HepG2 (cell line): ENCODE results near the gene NRL. TPM values are rescaled to one million over a fixed set of nuclear protein-coding genes. Genes with fewer than 3 reads are reported as not detected.

Experiments
- CENPBD1 ChIP-seq: sonication (generic); formaldehyde crosslinking; IDR thresholded peaks from 2 replicates; pipeline ENCODE4 v1.8.0; 2022; ENCODE audit warnings: missing genetic modification reagents, low read depth, mild to moderate bottlenecking, borderline replicate concordance
- FIP1L1 ChIP-seq: fragments of 200-400 bp; formaldehyde crosslinking; IDR thresholded peaks from 2 replicates; pipeline ENCODE4 v1.6.1; 2018; ENCODE audit warnings: low read depth, mild to moderate bottlenecking, low read length, moderate library complexity, borderline replicate concordance; ENCODE audit not compliant: insufficient read depth
- HINFP ChIP-seq: sonication (generic); formaldehyde crosslinking; IDR thresholded peaks from 2 replicates; pipeline ENCODE4 v1.4.0; 2020; ENCODE audit warnings: low read depth, mild to moderate bottlenecking, missing genetic modification reagents
- KLF9 ChIP-seq: IDR thresholded peaks from 2 replicates; pipeline ENCODE4 v1.6.1; 2016; ENCODE audit warnings: low read depth
- MAF1 ChIP-seq: sonication (generic); formaldehyde crosslinking; IDR thresholded peaks from 2 replicates; pipeline ENCODE4 v1.5.0; 2020; ENCODE audit warnings: missing genetic modification reagents, borderline replicate concordance
- MXD4 ChIP-seq: IDR thresholded peaks from 2 replicates; pipeline ENCODE4 v1.6.1; 2016; ENCODE audit warnings: mild to moderate bottlenecking, missing biosample characterization, missing genetic modification reagents
- NFIB ChIP-seq: sonication (generic); formaldehyde crosslinking; IDR thresholded peaks from 2 replicates; pipeline ENCODE4 v1.9.0; 2021; ENCODE audit warnings: missing genetic modification reagents, mild to moderate bottlenecking, borderline replicate concordance
- RARA ChIP-seq: IDR thresholded peaks from 2 replicates; pipeline ENCODE4 v1.6.1; 2016; ENCODE audit warnings: missing genetic modification reagents, missing compliant biosample characterization
- RFX1 ChIP-seq: fragments of 450-650 bp; IDR thresholded peaks from 2 replicates; pipeline ENCODE4 v1.6.1; 2017
- RFX3 ChIP-seq: IDR thresholded peaks from 2 replicates; pipeline ENCODE4 v1.6.1; 2016; ENCODE audit warnings: missing biosample characterization, missing genetic modification reagents
- SMARCE1 ChIP-seq: fragments of 450-650 bp; IDR thresholded peaks from 2 replicates; pipeline ENCODE4 v1.6.1; 2017; ENCODE audit warnings: borderline replicate concordance
- SRSF9 ChIP-seq: fragments of 200-400 bp; formaldehyde crosslinking; IDR thresholded peaks from 2 replicates; pipeline ENCODE4 v1.6.1; 2018; ENCODE audit warnings: borderline replicate concordance, mild to moderate bottlenecking, low read depth, low read length; ENCODE audit not compliant: insufficient read depth, poor library complexity, severe bottlenecking
- TCF7 ChIP-seq: sonication (generic); IDR thresholded peaks from 2 replicates; pipeline ENCODE4 v1.6.1; 2016; ENCODE audit warnings: antibody characterized with exemption, low read depth
- ZMAT3 ChIP-seq: sonication (generic); formaldehyde crosslinking; conservative IDR thresholded peaks from 2 replicates; pipeline ENCODE4 v1.7.0; 2021; ENCODE audit warnings: missing genetic modification reagents
- ZMYM3 ChIP-seq: sonication (generic); formaldehyde crosslinking; IDR thresholded peaks from 2 replicates; pipeline ENCODE4 v1.5.1; 2020; ENCODE audit warnings: mild to moderate bottlenecking, missing genetic modification reagents
- ZNF143 ChIP-seq: sonication (generic); formaldehyde crosslinking; IDR thresholded peaks from 2 replicates; pipeline ENCODE4 v1.4.0; 2020; ENCODE audit warnings: missing genetic modification reagents
- ZNF225 ChIP-seq: sonication (generic); formaldehyde crosslinking; IDR thresholded peaks from 2 replicates; pipeline ENCODE4 v1.4.0; 2020; ENCODE audit warnings: mild to moderate bottlenecking, missing genetic modification reagents
- ZNF484 ChIP-seq: sonication (generic); formaldehyde crosslinking; IDR thresholded peaks from 2 replicates; pipeline ENCODE4 v1.5.1; 2020; ENCODE audit warnings: mild to moderate bottlenecking, low read depth, missing genetic modification reagents, borderline replicate concordance
- ZNF597 ChIP-seq: sonication (generic); formaldehyde crosslinking; IDR thresholded peaks from 2 replicates; pipeline ENCODE4 v1.5.0; 2020; ENCODE audit warnings: missing genetic modification reagents
- ZNF644 ChIP-seq: IDR thresholded peaks from 2 replicates; pipeline ENCODE4 v1.6.1; 2016; ENCODE audit warnings: low read depth
- ZNF773 ChIP-seq: sonication (generic); formaldehyde crosslinking; IDR thresholded peaks from 2 replicates; pipeline ENCODE4 v1.4.0; 2020; ENCODE audit warnings: missing genetic modification reagents, borderline replicate concordance
- ZNF780A ChIP-seq: sonication (generic); formaldehyde crosslinking; IDR thresholded peaks from 2 replicates; pipeline ENCODE4 v1.8.0; 2022; ENCODE audit warnings: mild to moderate bottlenecking, missing genetic modification reagents, moderate library complexity
- ZNF782 ChIP-seq: sonication (generic); formaldehyde crosslinking; IDR thresholded peaks from 2 replicates; pipeline ENCODE4 v1.4.0; 2020; ENCODE audit warnings: missing genetic modification reagents, mild to moderate bottlenecking, borderline replicate concordance
- polyA plus RNA-seq, 8 experiments: library from polyadenylated mRNA; depleted of rRNA in 3 of 8; stranded (reverse) in 7 of 8; unstranded in 1 of 8; fragments of >200 nt; fragmentation: Illumina TruSeq in 4 of 8; extraction: Trizol in 4 of 8; gene quantifications; 2 replicates each; pipeline versions ENCODE4 v1.2.1 to v1.2.3, GENCODE V29; 2011 to 2016; ENCODE audit warnings: low read depth in 4 of 8, missing spikeins in 1 of 8, mixed read lengths in 1 of 8; ENCODE audit not compliant: insufficient read depth in 1 of 8
- total RNA-seq, 5 experiments: library from RNA; depleted of rRNA; stranded (reverse); fragments of >200 nt; fragmentation: Illumina TruSeq; extraction: Trizol; gene quantifications; 2 replicates each; pipeline ENCODE4 v1.2.3, GENCODE V29; 2016; ENCODE audit warnings: low read depth in 1 of 5
- TF ChIP-seq, protein P1 (sequence below): sonication (generic); formaldehyde crosslinking; IDR thresholded peaks from 2 replicates; pipeline ENCODE4 v1.4.0; 2020; ENCODE audit warnings: mild to moderate bottlenecking, missing genetic modification reagents

NRL gene
- total and polyA plus RNA-seq, 2 of the 13 experiments (the other 11 are each of a cell fraction or from before 2014, with no cell fraction given), result 2.5 to 4.7 TPM

- TF ChIP-seq ZNF225, result no peak
- no peak for TF ChIP-seq CENPBD1 (CRISPR knock-in tag)
- TF ChIP-seq ZNF782 (CRISPR knock-in tag), result no peak
- TF ChIP-seq FIP1L1, result no peak
- TF ChIP-seq ZNF143 (CRISPR knock-in tag), result no peak
- no peak for TF ChIP-seq RFX1
- TF ChIP-seq ZMAT3 (CRISPR knock-in tag), result no peak
- TF ChIP-seq SMARCE1, result no peak
- TF ChIP-seq MAF1 (CRISPR knock-in tag), result no peak
- no peak for TF ChIP-seq MXD4
- TF ChIP-seq ZNF780A (CRISPR knock-in tag), result no peak
- no peak for TF ChIP-seq RFX3 (CRISPR knock-in tag)
- TF ChIP-seq SRSF9, result no peak
- no peak for TF ChIP-seq KLF9
- no peak for TF ChIP-seq ZNF773 (CRISPR knock-in tag)
- no peak for TF ChIP-seq ZNF597 (CRISPR knock-in tag)
- TF ChIP-seq HINFP (CRISPR knock-in tag), result no peak
- TF ChIP-seq NFIB (CRISPR knock-in tag), result no peak
- no peak for TF ChIP-seq TCF7
- TF ChIP-seq ZNF644 (CRISPR knock-in tag), result no peak
- TF ChIP-seq RARA, result peak; percentile 42; the same call in 1 of the 2 replicates
- TF ChIP-seq ZMYM3 (CRISPR knock-in tag), result peak; percentile 87
- TF ChIP-seq ZNF484 (CRISPR knock-in tag), result no peak
- TF ChIP-seq, protein P1, sequence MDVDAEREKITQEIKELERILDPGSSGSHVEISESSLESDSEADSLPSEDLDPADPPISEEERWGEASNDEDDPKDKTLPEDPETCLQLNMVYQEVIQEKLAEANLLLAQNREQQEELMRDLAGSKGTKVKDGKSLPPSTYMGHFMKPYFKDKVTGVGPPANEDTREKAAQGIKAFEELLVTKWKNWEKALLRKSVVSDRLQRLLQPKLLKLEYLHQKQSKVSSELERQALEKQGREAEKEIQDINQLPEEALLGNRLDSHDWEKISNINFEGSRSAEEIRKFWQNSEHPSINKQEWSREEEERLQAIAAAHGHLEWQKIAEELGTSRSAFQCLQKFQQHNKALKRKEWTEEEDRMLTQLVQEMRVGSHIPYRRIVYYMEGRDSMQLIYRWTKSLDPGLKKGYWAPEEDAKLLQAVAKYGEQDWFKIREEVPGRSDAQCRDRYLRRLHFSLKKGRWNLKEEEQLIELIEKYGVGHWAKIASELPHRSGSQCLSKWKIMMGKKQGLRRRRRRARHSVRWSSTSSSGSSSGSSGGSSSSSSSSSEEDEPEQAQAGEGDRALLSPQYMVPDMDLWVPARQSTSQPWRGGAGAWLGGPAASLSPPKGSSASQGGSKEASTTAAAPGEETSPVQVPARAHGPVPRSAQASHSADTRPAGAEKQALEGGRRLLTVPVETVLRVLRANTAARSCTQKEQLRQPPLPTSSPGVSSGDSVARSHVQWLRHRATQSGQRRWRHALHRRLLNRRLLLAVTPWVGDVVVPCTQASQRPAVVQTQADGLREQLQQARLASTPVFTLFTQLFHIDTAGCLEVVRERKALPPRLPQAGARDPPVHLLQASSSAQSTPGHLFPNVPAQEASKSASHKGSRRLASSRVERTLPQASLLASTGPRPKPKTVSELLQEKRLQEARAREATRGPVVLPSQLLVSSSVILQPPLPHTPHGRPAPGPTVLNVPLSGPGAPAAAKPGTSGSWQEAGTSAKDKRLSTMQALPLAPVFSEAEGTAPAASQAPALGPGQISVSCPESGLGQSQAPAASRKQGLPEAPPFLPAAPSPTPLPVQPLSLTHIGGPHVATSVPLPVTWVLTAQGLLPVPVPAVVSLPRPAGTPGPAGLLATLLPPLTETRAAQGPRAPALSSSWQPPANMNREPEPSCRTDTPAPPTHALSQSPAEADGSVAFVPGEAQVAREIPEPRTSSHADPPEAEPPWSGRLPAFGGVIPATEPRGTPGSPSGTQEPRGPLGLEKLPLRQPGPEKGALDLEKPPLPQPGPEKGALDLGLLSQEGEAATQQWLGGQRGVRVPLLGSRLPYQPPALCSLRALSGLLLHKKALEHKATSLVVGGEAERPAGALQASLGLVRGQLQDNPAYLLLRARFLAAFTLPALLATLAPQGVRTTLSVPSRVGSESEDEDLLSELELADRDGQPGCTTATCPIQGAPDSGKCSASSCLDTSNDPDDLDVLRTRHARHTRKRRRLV, result no peak
These were observed 14.8 kb upstream of the NRL start (continued) for GRCh38 chr14:24129410-24129998.
